ENCODE results near the gene CHMP4A. TPM values are rescaled to one million over a fixed set of nuclear protein-coding genes. Genes with fewer than 3 reads are reported as not detected.
A peak's percentile ranks its signal among the peaks of the same experiment; 100 is the strongest.

CHMP4A gene
- total and polyA plus RNA-seq, 2 of the 13 experiments (the other 11 are each of a cell fraction or from before 2014, with no cell fraction given), result 83.6 to 113 TPM

GRCh38 chr14:24162093-24162492 lies 51.2 kb downstream of the CHMP4A start (continued):
- TF ChIP-seq ZNF350 (CRISPR knock-in tag; IDR thresholded peaks at IDR 0.05; ENCODE audit: borderline replicate concordance, low read depth) (no peak), SYNCRIP (IDR thresholded peaks at IDR 0.05; ENCODE audit: insufficient read depth, low read depth, low read length) (no peak), ZNF687 (CRISPR knock-in tag; IDR thresholded peaks at IDR 0.05) (no peak), MXI1 (IDR thresholded peaks at IDR 0.05; ENCODE audit: borderline replicate concordance, low read depth, low read length) (no peak), ZNF143 (CRISPR knock-in tag; IDR thresholded peaks at IDR 0.05) (no peak), FLYWCH1 (CRISPR knock-in tag; IDR thresholded peaks at IDR 0.05) (no peak), POLR2AphosphoS2 (IDR thresholded peaks at IDR 0.05; ENCODE audit: low read depth, low read length) (0 out of 2 replicates have a peak, but pooled peaks have one; percentile 26), ZNF773 (CRISPR knock-in tag; IDR thresholded peaks at IDR 0.05; ENCODE audit: borderline replicate concordance) (no peak), MTA1 (CRISPR knock-in tag; IDR thresholded peaks at IDR 0.05; ENCODE audit: borderline replicate concordance) (0 out of 2 replicates have a peak, but pooled peaks have one; percentile 32), ZBTB7A (CRISPR knock-in tag; IDR thresholded peaks at IDR 0.05) (no peak), CSRNP2 (CRISPR knock-in tag; conservative IDR thresholded peaks at IDR 0.05; ENCODE audit: low read depth) (no peak), RELA (CRISPR knock-in tag; IDR thresholded peaks at IDR 0.05) (no peak), EP300 (IDR thresholded peaks at IDR 0.05; ENCODE audit: low read depth in 2 of 2, low read length in 2 of 2) (no peak), EP300 (CRISPR knock-in tag; IDR thresholded peaks at IDR 0.05; ENCODE audit: borderline replicate concordance) (0 out of 2 replicates have a peak, but pooled peaks have one; percentile 10), NR1H2 (CRISPR knock-in tag; IDR thresholded peaks at IDR 0.05; ENCODE audit: borderline replicate concordance, low read depth) (no peak), RNF2 (conservative IDR thresholded peaks at IDR 0.05; ENCODE audit: low read depth) (no peak), SOX6 (IDR thresholded peaks at IDR 0.05) (no peak), SOX6 (CRISPR knock-in tag; IDR thresholded peaks at IDR 0.05) (no peak), ATAD3A (CRISPR knock-in tag; IDR thresholded peaks at IDR 0.05) (0 out of 2 replicates have a peak, but pooled peaks have one; percentile 74)
- TF ChIP-seq, protein P1, sequence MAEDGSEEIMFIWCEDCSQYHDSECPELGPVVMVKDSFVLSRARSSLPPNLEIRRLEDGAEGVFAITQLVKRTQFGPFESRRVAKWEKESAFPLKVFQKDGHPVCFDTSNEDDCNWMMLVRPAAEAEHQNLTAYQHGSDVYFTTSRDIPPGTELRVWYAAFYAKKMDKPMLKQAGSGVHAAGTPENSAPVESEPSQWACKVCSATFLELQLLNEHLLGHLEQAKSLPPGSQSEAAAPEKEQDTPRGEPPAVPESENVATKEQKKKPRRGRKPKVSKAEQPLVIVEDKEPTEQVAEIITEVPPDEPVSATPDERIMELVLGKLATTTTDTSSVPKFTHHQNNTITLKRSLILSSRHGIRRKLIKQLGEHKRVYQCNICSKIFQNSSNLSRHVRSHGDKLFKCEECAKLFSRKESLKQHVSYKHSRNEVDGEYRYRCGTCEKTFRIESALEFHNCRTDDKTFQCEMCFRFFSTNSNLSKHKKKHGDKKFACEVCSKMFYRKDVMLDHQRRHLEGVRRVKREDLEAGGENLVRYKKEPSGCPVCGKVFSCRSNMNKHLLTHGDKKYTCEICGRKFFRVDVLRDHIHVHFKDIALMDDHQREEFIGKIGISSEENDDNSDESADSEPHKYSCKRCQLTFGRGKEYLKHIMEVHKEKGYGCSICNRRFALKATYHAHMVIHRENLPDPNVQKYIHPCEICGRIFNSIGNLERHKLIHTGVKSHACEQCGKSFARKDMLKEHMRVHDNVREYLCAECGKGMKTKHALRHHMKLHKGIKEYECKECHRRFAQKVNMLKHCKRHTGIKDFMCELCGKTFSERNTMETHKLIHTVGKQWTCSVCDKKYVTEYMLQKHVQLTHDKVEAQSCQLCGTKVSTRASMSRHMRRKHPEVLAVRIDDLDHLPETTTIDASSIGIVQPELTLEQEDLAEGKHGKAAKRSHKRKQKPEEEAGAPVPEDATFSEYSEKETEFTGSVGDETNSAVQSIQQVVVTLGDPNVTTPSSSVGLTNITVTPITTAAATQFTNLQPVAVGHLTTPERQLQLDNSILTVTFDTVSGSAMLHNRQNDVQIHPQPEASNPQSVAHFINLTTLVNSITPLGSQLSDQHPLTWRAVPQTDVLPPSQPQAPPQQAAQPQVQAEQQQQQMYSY (CRISPR knock-in tag; IDR thresholded peaks at IDR 0.05), result no peak
- TF ChIP-seq, protein P2, sequence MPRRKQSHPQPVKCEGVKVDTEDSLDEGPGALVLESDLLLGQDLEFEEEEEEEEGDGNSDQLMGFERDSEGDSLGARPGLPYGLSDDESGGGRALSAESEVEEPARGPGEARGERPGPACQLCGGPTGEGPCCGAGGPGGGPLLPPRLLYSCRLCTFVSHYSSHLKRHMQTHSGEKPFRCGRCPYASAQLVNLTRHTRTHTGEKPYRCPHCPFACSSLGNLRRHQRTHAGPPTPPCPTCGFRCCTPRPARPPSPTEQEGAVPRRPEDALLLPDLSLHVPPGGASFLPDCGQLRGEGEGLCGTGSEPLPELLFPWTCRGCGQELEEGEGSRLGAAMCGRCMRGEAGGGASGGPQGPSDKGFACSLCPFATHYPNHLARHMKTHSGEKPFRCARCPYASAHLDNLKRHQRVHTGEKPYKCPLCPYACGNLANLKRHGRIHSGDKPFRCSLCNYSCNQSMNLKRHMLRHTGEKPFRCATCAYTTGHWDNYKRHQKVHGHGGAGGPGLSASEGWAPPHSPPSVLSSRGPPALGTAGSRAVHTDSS (CRISPR knock-in tag; conservative IDR thresholded peaks at IDR 0.05), result no peak

Measured in HepG2 (cell line).